ENCODE measurements around the gene SATB1.

Gene SATB1

GRCh38 chr3:18396428-18396827 is 28.7 kb downstream of the SATB1 start:
- DNase-seq: no peak

- no peak for DNase-seq
Observed at GRCh38 chr3:18394384-18394995, 30.6 kb downstream of the SATB1 start.

- no peak for DNase-seq
Observed at GRCh38 chr3:18393906-18394305, 31.2 kb downstream of the SATB1 start.

GRCh38 chr3:18390024-18390660 is 35.0 kb downstream of the SATB1 start:
- no peak for DNase-seq

GRCh38 chr3:18389108-18389733 is 35.9 kb downstream of the SATB1 start:
- peak; percentile 54 for DNase-seq

GRCh38 chr3:18386274-18386890 is 38.8 kb downstream of the SATB1 start:
- no peak for DNase-seq

GRCh38 chr3:18385706-18386105 is 39.4 kb downstream of the SATB1 start:
- DNase-seq: no peak

- DNase-seq: no peak
Observed at GRCh38 chr3:18382760-18383369, 42.3 kb downstream of the SATB1 start.

GRCh38 chr3:18379647-18380046 is 45.5 kb downstream of the SATB1 start:
- no peak for DNase-seq

GRCh38 chr3:18378218-18378617 is 46.9 kb downstream of the SATB1 start:
- DNase-seq: no peak

GRCh38 chr3:18376682-18377081 is 48.5 kb downstream of the SATB1 start:
- DNase-seq: no peak

GRCh38 chr3:18372786-18373405 is 52.2 kb downstream of the SATB1 start:
- no peak for DNase-seq

GRCh38 chr3:18370672-18371071 is 54.5 kb downstream of the SATB1 start:
- DNase-seq: peak; percentile 72

GRCh38 chr3:18369551-18370185 is 55.5 kb downstream of the SATB1 start:
- peak; percentile 85 for DNase-seq

GRCh38 chr3:18366258-18366657 is 58.9 kb downstream of the SATB1 start:
- no peak for DNase-seq

GRCh38 chr3:18363338-18363737 is 61.8 kb downstream of the SATB1 start:
- no peak for DNase-seq

GRCh38 chr3:18357747-18358146 is 67.4 kb downstream of the SATB1 start:
- no peak for DNase-seq

GRCh38 chr3:18355832-18356231 is 69.3 kb downstream of the SATB1 start:
- no peak for DNase-seq

GRCh38 chr3:18354701-18355100 is 70.4 kb downstream of the SATB1 start:
- DNase-seq: no peak

GRCh38 chr3:18351823-18352744 is 73.1 kb downstream of the SATB1 start:
- DNase-seq: no peak

GRCh38 chr3:18351069-18351628 is 74.0 kb downstream of the SATB1 start:
- DNase-seq: no peak
